ENCODE data around the gene MYB.

DNA sequence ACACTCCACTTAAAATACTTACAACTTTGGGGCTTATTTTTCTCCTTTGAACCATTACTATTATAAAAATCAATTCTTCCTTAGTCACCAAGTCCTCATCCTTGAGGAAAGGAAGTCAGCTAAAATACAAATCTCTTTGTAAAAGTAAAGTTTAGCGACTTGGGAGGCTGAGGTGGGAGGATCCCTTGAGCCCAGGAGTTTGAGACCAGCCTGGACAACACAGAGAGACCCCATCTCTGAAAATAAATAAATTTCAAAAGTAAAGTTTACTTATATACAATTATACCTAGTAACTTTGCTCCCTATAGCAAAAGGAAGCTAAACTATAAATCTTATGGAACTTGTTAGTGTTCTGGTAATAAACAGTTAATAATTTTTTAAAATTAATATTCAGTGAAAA, 40.4 kb downstream of the MYB start:
- TF ChIP-seq FOXA1 (IDR thresholded peaks at IDR 0.05) = no peak
- TF ChIP-seq FOXA1 (CRISPR knock-in tag; IDR thresholded peaks at IDR 0.05) = no peak
- no peak for TF ChIP-seq JUN (CRISPR knock-in tag; IDR thresholded peaks at IDR 0.05)
- TF ChIP-seq, protein P1, sequence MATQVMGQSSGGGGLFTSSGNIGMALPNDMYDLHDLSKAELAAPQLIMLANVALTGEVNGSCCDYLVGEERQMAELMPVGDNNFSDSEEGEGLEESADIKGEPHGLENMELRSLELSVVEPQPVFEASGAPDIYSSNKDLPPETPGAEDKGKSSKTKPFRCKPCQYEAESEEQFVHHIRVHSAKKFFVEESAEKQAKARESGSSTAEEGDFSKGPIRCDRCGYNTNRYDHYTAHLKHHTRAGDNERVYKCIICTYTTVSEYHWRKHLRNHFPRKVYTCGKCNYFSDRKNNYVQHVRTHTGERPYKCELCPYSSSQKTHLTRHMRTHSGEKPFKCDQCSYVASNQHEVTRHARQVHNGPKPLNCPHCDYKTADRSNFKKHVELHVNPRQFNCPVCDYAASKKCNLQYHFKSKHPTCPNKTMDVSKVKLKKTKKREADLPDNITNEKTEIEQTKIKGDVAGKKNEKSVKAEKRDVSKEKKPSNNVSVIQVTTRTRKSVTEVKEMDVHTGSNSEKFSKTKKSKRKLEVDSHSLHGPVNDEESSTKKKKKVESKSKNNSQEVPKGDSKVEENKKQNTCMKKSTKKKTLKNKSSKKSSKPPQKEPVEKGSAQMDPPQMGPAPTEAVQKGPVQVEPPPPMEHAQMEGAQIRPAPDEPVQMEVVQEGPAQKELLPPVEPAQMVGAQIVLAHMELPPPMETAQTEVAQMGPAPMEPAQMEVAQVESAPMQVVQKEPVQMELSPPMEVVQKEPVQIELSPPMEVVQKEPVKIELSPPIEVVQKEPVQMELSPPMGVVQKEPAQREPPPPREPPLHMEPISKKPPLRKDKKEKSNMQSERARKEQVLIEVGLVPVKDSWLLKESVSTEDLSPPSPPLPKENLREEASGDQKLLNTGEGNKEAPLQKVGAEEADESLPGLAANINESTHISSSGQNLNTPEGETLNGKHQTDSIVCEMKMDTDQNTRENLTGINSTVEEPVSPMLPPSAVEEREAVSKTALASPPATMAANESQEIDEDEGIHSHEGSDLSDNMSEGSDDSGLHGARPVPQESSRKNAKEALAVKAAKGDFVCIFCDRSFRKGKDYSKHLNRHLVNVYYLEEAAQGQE (IDR thresholded peaks at IDR 0.05; ENCODE audit: borderline replicate concordance in 1 of 2, low read depth in 1 of 2, low read length in 2 of 2) = no peak
- TF ChIP-seq ZBTB10 (CRISPR knock-in tag; IDR thresholded peaks at IDR 0.05; ENCODE audit: borderline replicate concordance) = no peak
- TF ChIP-seq NFIC (IDR thresholded peaks at IDR 0.05; ENCODE audit: low read length) = no peak
